Glutamatergic neuron (in vitro differentiated cells): ENCODE measurements around the gene VARS1. TPM values are rescaled to one million over a fixed set of nuclear protein-coding genes. Genes with fewer than 3 reads are reported as not detected.
A peak's percentile ranks its signal among the peaks of the same experiment; 100 is the strongest.
"Not testable (repeated sequence)": the region's sequence is repeated elsewhere in the genome, so short reads cannot be mapped to it uniquely, and the experiment has no call there.

Experiments
- DNase-seq: peaks from one replicate; pipeline ENCODE4 v3.0.0; 2022
- H3K27ac Mint-ChIP-seq: one replicate; pipeline ENCODE4 v1.8.0; 2020; ENCODE audit warnings: mild to moderate bottlenecking, mixed read lengths, inconsistent platforms; ENCODE audit not compliant: unreplicated experiment
- H3K27me3 Mint-ChIP-seq: one replicate; pipeline ENCODE4 v1.8.0; 2020; ENCODE audit warnings: mild to moderate bottlenecking, moderate library complexity, mixed read lengths, inconsistent platforms; ENCODE audit not compliant: unreplicated experiment
- H3K36me3 Mint-ChIP-seq: one replicate; pipeline ENCODE4 v1.8.0; 2020; ENCODE audit warnings: mild to moderate bottlenecking, mixed read lengths, inconsistent platforms; ENCODE audit not compliant: unreplicated experiment
- H3K4me1 Mint-ChIP-seq: one replicate; pipeline ENCODE4 v1.8.0; 2020; ENCODE audit warnings: mild to moderate bottlenecking, low read depth, mixed read lengths, inconsistent platforms; ENCODE audit not compliant: unreplicated experiment
- H3K4me3 Mint-ChIP-seq: one replicate; pipeline ENCODE4 v1.8.0; 2020; ENCODE audit warnings: mild to moderate bottlenecking, mixed read lengths, inconsistent platforms; ENCODE audit not compliant: unreplicated experiment
- H3K9me3 Mint-ChIP-seq: one replicate; pipeline ENCODE4 v1.8.0; 2020; ENCODE audit warnings: mild to moderate bottlenecking, moderate library complexity, mixed read lengths, inconsistent platforms; ENCODE audit not compliant: unreplicated experiment
- total RNA-seq: library from RNA; stranded (reverse); fragmentation: NEBNext Ultra II Directional; extraction: Animal tissue kit (Norgen Biotek cat#: 25700); gene quantifications from one replicate; pipeline ENCODE4 v1.2.1, GENCODE V29; 2021; ENCODE audit not compliant: unreplicated experiment
- TF ChIP-seq, protein P1 (sequence below): fragments of 200-600 bp; sonication (generic); IDR thresholded peaks from one replicate; pipeline ENCODE4 v1.5.0; 2021; ENCODE audit not compliant: partially characterized antibody, unreplicated experiment

Gene VARS1
- total RNA-seq, 1 donor from 2014 or later: 204 TPM

DNA sequence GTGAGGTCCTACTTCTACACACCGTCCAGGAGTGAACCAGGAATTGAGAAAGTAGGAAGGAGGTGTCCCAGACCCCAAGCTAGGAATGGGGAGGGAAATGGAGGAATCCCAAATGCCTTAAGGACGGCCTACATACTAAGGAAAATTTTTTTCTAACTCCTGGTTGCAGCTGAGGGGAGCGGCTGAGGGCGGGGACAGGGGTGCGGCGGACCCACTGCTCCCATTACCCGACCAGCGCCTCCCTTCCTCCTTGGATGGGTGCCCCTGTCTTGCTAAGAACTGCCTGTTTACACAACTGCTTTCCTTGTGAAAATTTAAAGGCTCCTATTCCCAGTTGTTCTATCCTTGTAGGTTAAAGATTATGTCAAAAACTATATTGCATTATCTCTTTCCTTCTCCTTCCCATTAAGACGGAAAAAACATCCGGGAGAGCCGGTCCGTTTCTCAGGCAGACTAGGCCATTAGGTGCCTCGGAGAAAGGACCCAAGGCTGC lies 31.3 kb upstream of the VARS1 start:
- TF ChIP-seq, protein P1, sequence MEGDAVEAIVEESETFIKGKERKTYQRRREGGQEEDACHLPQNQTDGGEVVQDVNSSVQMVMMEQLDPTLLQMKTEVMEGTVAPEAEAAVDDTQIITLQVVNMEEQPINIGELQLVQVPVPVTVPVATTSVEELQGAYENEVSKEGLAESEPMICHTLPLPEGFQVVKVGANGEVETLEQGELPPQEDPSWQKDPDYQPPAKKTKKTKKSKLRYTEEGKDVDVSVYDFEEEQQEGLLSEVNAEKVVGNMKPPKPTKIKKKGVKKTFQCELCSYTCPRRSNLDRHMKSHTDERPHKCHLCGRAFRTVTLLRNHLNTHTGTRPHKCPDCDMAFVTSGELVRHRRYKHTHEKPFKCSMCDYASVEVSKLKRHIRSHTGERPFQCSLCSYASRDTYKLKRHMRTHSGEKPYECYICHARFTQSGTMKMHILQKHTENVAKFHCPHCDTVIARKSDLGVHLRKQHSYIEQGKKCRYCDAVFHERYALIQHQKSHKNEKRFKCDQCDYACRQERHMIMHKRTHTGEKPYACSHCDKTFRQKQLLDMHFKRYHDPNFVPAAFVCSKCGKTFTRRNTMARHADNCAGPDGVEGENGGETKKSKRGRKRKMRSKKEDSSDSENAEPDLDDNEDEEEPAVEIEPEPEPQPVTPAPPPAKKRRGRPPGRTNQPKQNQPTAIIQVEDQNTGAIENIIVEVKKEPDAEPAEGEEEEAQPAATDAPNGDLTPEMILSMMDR: no peak
- Mint-ChIP-seq H3K4me1 (peaks cover 4% of the 10 kb centered on the region), H3K27me3 (peaks cover 12% of the 10 kb centered on the region), H3K27ac (peak overlapping the region; percentile 96), H3K4me3 (peak overlapping the region; percentile 92), H3K36me3 (no peaks in the 10 kb centered on the region), H3K9me3 (peaks cover 13% of the 10 kb centered on the region)
- peak; percentile 36 for DNase-seq

DNA sequence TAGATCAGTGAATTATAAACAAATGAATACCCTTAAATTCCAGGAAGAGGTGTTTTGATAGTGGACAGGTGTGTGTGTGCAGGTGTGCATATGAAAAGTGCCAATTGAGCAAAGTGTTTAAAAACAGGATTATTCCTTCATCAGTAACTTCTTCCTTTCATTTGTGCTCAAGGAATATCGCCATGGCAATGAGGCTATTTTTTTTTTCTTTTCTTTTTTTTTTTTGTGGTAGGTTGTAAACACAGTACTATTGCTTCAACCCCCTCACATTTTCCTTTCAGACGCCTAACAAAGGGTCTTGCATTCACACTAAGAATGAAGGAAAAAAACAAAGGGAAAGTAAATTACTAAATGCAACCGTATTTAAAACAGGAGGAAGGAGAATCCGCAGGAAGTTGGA lies 30.0 kb upstream of the VARS1 start:
- Mint-ChIP-seq H3K4me1 (peaks cover 4% of the 10 kb centered on the region), H3K27me3 (peaks cover 15% of the 10 kb centered on the region)

DNA sequence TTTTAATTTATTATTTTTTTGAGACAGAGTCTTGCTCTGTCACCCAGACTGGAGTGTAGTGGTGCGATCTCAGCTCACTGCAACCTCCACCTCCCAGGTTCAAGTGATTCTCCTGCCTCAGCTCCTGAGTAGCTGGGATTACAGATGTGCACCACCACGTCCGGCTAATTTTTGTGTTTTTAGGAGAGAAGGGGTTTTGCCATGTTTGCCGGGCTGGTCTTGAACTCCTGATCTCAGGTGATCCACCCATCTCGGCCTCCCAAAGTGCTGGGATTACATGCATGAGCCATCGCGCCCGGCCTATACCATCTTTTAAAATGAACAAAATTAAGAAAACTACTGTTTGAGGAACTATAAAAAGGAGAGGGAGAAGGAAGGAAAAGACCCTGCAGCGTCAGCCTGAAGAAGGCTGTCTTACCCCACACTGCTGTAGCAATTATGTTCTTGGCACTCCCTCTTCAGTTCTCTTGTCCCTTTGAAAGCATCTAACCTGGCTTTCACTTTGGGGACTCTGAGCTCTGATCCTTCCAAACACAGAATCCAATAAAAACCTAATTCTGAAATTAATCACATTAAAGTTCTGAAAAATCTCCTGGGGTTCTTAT lies 28.1 kb upstream of the VARS1 start:
- Mint-ChIP-seq H3K27me3 (peaks cover 13% of the 10 kb centered on the region), H3K9me3 (peaks cover 11% of the 10 kb centered on the region)
- H3K36me3 Mint-ChIP-seq, H3K4me3 Mint-ChIP-seq, H3K27ac Mint-ChIP-seq, H3K4me1 Mint-ChIP-seq, DNase-seq: not testable (repeated sequence)

More for the DNA sequence above, 30.0 kb upstream of the VARS1 start:
- DNase-seq: no peak
- Mint-ChIP-seq H3K4me3 (peak overlapping the region; percentile 92), H3K36me3 (no peaks in the 10 kb centered on the region), H3K27ac (no peak overlapping the region), H3K9me3 (peaks cover 16% of the 10 kb centered on the region)
- TF ChIP-seq, protein P1: no peak

DNA sequence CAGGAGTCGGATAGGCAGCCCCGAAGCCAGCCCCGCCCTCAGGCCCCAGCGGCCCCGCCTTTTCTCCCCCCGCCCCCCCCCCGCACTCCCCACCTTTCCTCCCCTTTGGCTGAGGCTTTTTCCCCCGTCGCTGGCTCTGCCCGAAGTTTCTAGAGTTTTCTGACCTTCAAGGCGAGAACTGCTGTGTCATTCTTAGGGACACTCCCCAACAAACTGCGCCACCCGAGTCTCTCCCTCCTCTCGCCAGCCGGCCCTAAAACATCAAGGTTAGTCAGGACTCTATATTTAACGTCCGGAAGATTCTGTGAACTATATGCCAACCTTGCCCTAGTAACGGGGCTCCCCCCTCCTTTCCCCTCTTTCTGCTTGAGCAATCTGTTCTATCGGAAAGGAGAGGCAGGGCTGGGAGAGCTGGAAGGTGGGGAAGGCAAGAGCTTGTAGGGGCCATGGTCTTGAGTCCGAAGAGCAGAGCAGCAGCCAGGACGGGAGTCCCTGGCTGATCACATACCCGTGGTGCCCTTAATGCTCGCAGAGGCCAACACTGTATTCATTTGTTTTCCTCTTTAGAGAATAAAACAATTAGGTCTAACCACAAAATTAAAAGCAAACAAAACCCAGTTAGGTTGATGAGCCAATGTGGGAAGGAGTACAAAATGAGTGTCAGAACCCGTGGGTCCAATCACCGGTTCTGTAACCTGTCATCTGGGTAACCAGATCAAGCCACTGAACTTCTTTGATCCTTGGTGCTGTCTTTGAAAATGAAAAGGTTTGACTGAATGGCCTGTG lies 26.7 kb upstream of the VARS1 start:
- peaks cover 9% of the 10 kb centered on the region for H3K27me3 Mint-ChIP-seq
- H3K9me3 Mint-ChIP-seq: peaks cover 16% of the 10 kb centered on the region
- peak overlapping the region; percentile 84 for H3K27ac Mint-ChIP-seq
- DNase-seq: peak; percentile 31
- peaks cover 4% of the 10 kb centered on the region for H3K36me3 Mint-ChIP-seq
- peak overlapping the region; percentile 95 for H3K4me3 Mint-ChIP-seq
- TF ChIP-seq, protein P1: no peak
- peaks cover 5% of the 10 kb centered on the region for H3K4me1 Mint-ChIP-seq

DNA sequence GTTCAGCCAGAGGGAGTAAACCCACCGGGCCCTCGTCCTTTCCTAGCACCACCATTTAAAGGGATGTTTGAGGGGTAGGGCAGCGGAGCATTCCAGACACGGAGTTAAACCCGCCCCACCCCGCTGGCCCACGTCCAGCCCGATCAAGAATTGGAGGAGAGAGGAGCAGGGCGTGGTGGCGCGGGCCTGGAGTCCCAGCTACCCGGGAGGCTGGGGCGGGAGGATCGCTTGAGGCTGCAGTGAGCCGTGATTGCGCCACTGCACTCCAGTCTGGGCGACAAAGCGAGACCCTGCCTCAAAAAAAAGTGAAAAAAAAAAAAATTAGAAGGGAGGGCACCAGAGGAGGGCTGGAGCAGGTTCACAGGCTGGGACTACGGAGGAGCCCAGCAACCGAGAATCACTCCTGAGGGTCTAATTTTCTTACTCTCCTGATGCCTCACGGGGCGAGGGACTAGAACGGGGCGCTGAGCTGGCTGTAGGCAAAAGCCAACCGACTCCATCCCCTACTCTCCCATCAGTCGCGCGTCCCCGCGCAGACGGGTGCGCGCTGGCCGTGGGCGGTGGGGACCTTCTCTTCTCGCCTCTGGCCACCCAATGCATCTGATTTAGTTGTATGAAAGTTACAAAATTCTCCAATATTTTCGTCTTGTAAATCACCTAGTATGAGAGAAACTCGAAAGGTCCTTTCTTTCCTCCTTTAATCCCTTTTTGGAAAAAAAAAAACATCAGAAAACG lies 25.9 kb upstream of the VARS1 start:
- peaks cover 3% of the 10 kb centered on the region for H3K4me1 Mint-ChIP-seq
- TF ChIP-seq, protein P1: no peak
- H3K27ac Mint-ChIP-seq: peak overlapping the region; percentile 89
- peaks cover 6% of the 10 kb centered on the region for H3K27me3 Mint-ChIP-seq
- H3K36me3 Mint-ChIP-seq: peaks cover 4% of the 10 kb centered on the region
- H3K9me3 Mint-ChIP-seq: peaks cover 13% of the 10 kb centered on the region
- peak; percentile 68 for DNase-seq
- H3K4me3 Mint-ChIP-seq: peak overlapping the region; percentile 95

DNA sequence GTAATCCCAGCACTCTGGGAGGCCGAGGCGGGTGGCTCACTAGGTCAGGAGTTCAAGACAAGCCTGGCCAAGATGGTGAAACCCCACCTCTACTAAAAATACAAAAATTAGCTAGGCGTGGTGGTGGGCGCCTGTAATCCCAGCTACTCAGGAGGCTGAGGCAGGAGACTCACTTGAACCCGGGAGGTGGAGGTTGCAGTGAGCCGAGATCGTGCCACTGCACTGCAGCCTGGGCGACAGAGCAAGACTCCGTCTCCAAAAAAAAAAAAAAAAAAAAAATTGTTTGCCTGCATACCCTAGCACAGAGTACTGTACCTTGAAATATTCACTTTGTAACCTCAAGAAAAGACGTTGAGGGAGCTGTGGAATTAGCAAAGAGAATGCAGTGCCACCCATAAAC lies 24.8 kb upstream of the VARS1 start:
- H3K27me3 Mint-ChIP-seq, DNase-seq, H3K4me1 Mint-ChIP-seq, H3K27ac Mint-ChIP-seq, H3K36me3 Mint-ChIP-seq, H3K4me3 Mint-ChIP-seq: not testable (repeated sequence)
- H3K9me3 Mint-ChIP-seq: peaks cover 12% of the 10 kb centered on the region
